ENCODE results near the gene PKM. TPM values are rescaled to one million over a fixed set of nuclear protein-coding genes. Genes with fewer than 3 reads are reported as not detected.
A peak's percentile ranks its signal among the peaks of the same experiment; 100 is the strongest.

The PKM gene
- total and polyA plus RNA-seq, 4 donors = 12.9 to 61.2 (median 29.7) TPM

DNA sequence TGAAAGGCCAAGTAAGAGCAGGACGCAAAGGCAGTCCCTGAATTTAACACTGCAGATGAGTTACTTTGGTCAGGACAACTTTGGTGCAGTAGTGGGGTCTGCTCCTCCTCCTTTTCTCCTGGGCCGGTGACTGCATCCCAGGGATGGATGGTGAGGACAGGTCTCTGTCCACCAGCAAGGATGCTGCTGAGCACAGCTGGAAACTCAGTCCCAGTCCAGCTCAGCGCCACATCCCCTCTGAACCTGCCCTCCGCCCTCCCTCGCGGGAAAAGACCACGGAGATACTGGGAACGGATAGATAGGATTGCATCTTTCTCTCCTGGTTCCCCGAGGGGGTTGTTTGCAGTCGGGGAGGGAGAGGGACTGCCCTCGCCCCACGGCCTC lies 47.2 kb downstream of the PKM start:
- whole genome bisulfite sequencing = 35% methylated on average over 12 of the region's 12 CpGs
- no peaks in the 10 kb centered on the region for H3K36me3 ChIP-seq (ENCODE audit: control insufficient read depth in 4 of 4, insufficient read depth in 3 of 4, low read depth in 1 of 4, low read length in 3 of 4)
- peaks cover 0 to 8% (median 5%) of the 10 kb centered on the region in 4 donors for H3K4me1 ChIP-seq (ENCODE audit: control insufficient read depth in 4 of 4, insufficient read depth in 4 of 4, low read length in 3 of 4)
- no peak overlapping the region for H3K27ac ChIP-seq (ENCODE audit: low read depth in 1 of 2, low read length in 2 of 2)
- no peak overlapping the region for H3K9ac ChIP-seq (ENCODE audit: low read depth in 1 of 2, low read length in 2 of 2)
- no peaks in the 10 kb centered on the region for H3K9me3 ChIP-seq (ENCODE audit: control insufficient read depth in 4 of 4, low read length in 3 of 4)
- peaks cover 0 to 9% (median 0%) of the 10 kb centered on the region in 4 donors for H3K27me3 ChIP-seq (ENCODE audit: control insufficient read depth in 4 of 4, insufficient read depth in 4 of 4, low read length in 3 of 4)
- no peak overlapping the region for H3K4me3 ChIP-seq (ENCODE audit: low read depth in 1 of 3, low read length in 3 of 3)
- TF ChIP-seq FOXA2 (IDR thresholded peaks at IDR 0.05) (no peak), ATF3 (IDR thresholded peaks at IDR 0.05) (no peak), RXRA (IDR thresholded peaks at IDR 0.05) (no peak), FOXA1 (IDR thresholded peaks at IDR 0.05) (no peak), JUND (IDR thresholded peaks at IDR 0.05) (no peak), HNF4G (IDR thresholded peaks at IDR 0.05) (no peak), HNF4A (conservative IDR thresholded peaks at IDR 0.05) (no peak), RAD21 (IDR thresholded peaks at IDR 0.05) (no peak), TAF1 (conservative IDR thresholded peaks at IDR 0.05) (no peak)
- TF ChIP-seq, protein P1, sequence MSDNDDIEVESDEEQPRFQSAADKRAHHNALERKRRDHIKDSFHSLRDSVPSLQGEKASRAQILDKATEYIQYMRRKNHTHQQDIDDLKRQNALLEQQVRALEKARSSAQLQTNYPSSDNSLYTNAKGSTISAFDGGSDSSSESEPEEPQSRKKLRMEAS (IDR thresholded peaks at IDR 0.05) = no peak
- TF ChIP-seq, protein P2, sequence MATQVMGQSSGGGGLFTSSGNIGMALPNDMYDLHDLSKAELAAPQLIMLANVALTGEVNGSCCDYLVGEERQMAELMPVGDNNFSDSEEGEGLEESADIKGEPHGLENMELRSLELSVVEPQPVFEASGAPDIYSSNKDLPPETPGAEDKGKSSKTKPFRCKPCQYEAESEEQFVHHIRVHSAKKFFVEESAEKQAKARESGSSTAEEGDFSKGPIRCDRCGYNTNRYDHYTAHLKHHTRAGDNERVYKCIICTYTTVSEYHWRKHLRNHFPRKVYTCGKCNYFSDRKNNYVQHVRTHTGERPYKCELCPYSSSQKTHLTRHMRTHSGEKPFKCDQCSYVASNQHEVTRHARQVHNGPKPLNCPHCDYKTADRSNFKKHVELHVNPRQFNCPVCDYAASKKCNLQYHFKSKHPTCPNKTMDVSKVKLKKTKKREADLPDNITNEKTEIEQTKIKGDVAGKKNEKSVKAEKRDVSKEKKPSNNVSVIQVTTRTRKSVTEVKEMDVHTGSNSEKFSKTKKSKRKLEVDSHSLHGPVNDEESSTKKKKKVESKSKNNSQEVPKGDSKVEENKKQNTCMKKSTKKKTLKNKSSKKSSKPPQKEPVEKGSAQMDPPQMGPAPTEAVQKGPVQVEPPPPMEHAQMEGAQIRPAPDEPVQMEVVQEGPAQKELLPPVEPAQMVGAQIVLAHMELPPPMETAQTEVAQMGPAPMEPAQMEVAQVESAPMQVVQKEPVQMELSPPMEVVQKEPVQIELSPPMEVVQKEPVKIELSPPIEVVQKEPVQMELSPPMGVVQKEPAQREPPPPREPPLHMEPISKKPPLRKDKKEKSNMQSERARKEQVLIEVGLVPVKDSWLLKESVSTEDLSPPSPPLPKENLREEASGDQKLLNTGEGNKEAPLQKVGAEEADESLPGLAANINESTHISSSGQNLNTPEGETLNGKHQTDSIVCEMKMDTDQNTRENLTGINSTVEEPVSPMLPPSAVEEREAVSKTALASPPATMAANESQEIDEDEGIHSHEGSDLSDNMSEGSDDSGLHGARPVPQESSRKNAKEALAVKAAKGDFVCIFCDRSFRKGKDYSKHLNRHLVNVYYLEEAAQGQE (IDR thresholded peaks at IDR 0.05) = no peak
- no peak for DNase-seq (ENCODE audit: low spot score)

GRCh38 chr15:72182673-72183072 lies 48.3 kb downstream of the PKM start:
- no peak for DNase-seq (ENCODE audit: low spot score)
- WGBS = 51% methylated on average over 3 of the region's 3 CpGs
- Histone ChIP-seq H3K9me3 (ENCODE audit: control insufficient read depth in 4 of 4, low read length in 3 of 4) (no peaks in the 10 kb centered on the region), H3K9ac (ENCODE audit: low read depth in 1 of 2, low read length in 2 of 2) (no peak overlapping the region), H3K4me1 (ENCODE audit: control insufficient read depth in 4 of 4, insufficient read depth in 4 of 4, low read length in 3 of 4) (peaks cover 0 to 8% (median 5%) of the 10 kb centered on the region in 4 donors), H3K27ac (ENCODE audit: low read depth in 1 of 2, low read length in 2 of 2) (no peak overlapping the region), H3K4me3 (ENCODE audit: low read depth in 1 of 3, low read length in 3 of 3) (no peak overlapping the region), H3K27me3 (ENCODE audit: control insufficient read depth in 4 of 4, insufficient read depth in 4 of 4, low read length in 3 of 4) (peaks cover 0 to 9% (median 0%) of the 10 kb centered on the region in 4 donors), H3K36me3 (ENCODE audit: control insufficient read depth in 4 of 4, insufficient read depth in 3 of 4, low read depth in 1 of 4, low read length in 3 of 4) (no peaks in the 10 kb centered on the region)
- no peak for TF ChIP-seq YY1 (IDR thresholded peaks at IDR 0.05)
- peak in 1 of 2 donors; percentile 23 for TF ChIP-seq RXRA (IDR thresholded peaks at IDR 0.05)
- TF ChIP-seq SP1 (IDR thresholded peaks at IDR 0.05) = peak; percentile 8
- peak; percentile 78 to 88 for TF ChIP-seq HNF4A (conservative IDR thresholded peaks at IDR 0.05)
- TF ChIP-seq HNF4G (IDR thresholded peaks at IDR 0.05) = peak; percentile 60

- Histone ChIP-seq H3K9me3 (ENCODE audit: control insufficient read depth in 4 of 4, low read length in 3 of 4) (no peaks in the 10 kb centered on the region), H3K9ac (ENCODE audit: low read depth in 1 of 2, low read length in 2 of 2) (no peak overlapping the region), H3K27ac (ENCODE audit: low read depth in 1 of 2, low read length in 2 of 2) (no peak overlapping the region), H3K4me1 (ENCODE audit: control insufficient read depth in 4 of 4, insufficient read depth in 4 of 4, low read length in 3 of 4) (peaks cover 0 to 8% (median 5%) of the 10 kb centered on the region in 4 donors), H3K27me3 (ENCODE audit: control insufficient read depth in 4 of 4, insufficient read depth in 4 of 4, low read length in 3 of 4) (peaks cover 0 to 6% (median 0%) of the 10 kb centered on the region in 4 donors), H3K4me3 (ENCODE audit: low read depth in 1 of 3, low read length in 3 of 3) (no peak overlapping the region), H3K36me3 (ENCODE audit: control insufficient read depth in 4 of 4, insufficient read depth in 3 of 4, low read depth in 1 of 4, low read length in 3 of 4) (no peaks in the 10 kb centered on the region)
- WGBS = 98% methylated on average over 3 of the region's 3 CpGs
- DNase-seq (ENCODE audit: low spot score) = no peak
- TF ChIP-seq, protein P1 (IDR thresholded peaks at IDR 0.05) = no peak
- TF ChIP-seq SP1 (IDR thresholded peaks at IDR 0.05) (no peak), RAD21 (IDR thresholded peaks at IDR 0.05) (no peak), HNF4G (IDR thresholded peaks at IDR 0.05) (no peak), HNF4A (conservative IDR thresholded peaks at IDR 0.05) (no peak), GABPA (IDR thresholded peaks at IDR 0.05 in 1 of 2, conservative IDR thresholded peaks at IDR 0.05 in 1 of 2) (no peak)
- TF ChIP-seq, protein P3, sequence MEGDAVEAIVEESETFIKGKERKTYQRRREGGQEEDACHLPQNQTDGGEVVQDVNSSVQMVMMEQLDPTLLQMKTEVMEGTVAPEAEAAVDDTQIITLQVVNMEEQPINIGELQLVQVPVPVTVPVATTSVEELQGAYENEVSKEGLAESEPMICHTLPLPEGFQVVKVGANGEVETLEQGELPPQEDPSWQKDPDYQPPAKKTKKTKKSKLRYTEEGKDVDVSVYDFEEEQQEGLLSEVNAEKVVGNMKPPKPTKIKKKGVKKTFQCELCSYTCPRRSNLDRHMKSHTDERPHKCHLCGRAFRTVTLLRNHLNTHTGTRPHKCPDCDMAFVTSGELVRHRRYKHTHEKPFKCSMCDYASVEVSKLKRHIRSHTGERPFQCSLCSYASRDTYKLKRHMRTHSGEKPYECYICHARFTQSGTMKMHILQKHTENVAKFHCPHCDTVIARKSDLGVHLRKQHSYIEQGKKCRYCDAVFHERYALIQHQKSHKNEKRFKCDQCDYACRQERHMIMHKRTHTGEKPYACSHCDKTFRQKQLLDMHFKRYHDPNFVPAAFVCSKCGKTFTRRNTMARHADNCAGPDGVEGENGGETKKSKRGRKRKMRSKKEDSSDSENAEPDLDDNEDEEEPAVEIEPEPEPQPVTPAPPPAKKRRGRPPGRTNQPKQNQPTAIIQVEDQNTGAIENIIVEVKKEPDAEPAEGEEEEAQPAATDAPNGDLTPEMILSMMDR (IDR thresholded peaks at IDR 0.05; ENCODE audit: low read depth, low read length, missing input control) = no peak
Measured at GRCh38 chr15:72182244-72182643, 48.7 kb downstream of the PKM start.
